Esophagus mucosa (tissue), 1 donor: ENCODE data around the gene ALS2. TPM values are rescaled to one million over a fixed set of nuclear protein-coding genes. Genes with fewer than 3 reads are reported as not detected.
"Not testable (repeated sequence)": the region's sequence is repeated elsewhere in the genome, so short reads cannot be mapped to it uniquely, and the experiment has no call there.

Experiments
- ATAC-seq: fragments of 200-7000 bp; cut with Tn5 transposase; one replicate; pipeline ENCODE4 v1.9.1; 2020
- total RNA-seq: library from RNA; stranded (reverse); gene quantifications from one replicate; pipeline ENCODE4 v1.2.4, GENCODE V29; 2023
- donor health status: DM: yes; HTN: yes; CAD: no.

ALS2 gene
- total RNA-seq, 1 donor from 2014 or later, result 8.5 TPM

- not testable (repeated sequence) for ATAC-seq
Measured at GRCh38 chr2:201671205-201671604, 109.5 kb downstream of the ALS2 start.

- ATAC-seq, result no peak
Measured at GRCh38 chr2:201669865-201670264, 110.9 kb downstream of the ALS2 start.

DNA sequence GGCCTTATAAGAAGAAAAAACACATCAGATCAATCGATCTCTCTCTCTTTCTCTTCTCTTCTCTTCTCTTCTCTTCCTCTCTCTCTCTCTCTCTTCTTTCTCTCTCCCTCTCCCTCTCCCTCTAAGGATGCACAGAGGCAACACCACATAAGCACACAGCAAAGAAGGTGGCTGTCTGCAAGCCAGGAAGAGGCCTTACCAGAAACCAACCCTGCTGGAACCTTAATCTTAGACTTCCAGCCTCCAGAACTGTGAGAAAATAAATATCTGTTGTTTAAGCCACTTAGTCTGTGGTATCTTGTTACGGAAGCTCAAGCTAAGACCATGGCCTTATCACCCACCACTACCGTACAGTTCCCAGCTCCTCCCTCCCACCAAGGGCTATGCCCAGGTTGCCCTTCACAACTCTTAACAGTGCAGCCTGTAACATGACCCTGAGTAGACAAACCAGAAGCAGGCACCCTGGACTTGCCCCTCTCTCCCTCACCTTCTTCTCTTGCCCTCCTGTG, 112.3 kb downstream of the ALS2 start:
- ATAC-seq, result no peak

DNA sequence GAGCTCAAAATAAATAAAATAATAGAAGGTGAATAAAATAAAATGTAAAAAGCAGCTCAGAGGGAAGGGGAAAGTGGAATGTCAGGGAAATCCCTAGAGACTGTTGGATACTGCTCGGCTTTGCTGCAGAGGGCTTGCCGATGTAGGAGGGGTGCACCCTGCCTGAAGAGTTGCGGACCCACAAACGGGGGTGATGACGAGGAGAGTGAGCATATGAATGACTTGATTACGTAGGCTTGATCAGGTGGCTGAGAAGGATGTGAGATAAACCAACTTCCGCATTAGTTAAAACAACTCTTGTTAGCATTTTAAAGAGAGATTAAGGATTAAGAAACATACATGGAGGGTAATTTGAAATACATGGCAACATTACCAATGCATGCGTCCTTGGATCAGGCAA, 116.4 kb downstream of the ALS2 start:
- ATAC-seq, result no peak

DNA sequence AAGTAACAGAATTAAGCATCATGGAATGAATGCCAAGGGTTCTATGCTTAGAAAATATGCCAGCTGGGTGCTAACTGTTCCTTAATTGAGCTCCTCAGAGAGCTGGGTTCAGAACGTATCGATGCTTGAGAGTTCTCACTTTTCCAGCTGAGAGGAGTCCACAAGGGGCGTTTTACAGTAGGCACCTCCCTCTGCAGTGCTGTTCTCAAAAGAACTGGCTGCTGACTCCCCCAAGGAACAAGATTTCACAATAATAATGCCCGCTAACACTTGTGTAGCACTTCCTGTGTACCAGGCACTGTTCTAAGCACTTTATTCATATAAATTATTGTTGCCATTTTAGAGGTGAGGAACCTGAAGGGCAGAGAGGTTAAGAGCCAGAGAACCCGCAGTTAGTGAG, 119.4 kb downstream of the ALS2 start:
- ATAC-seq, result no peak

GRCh38 chr2:201660293-201660895, 120.3 kb downstream of the ALS2 start:
- ATAC-seq, result peak; percentile 70

DNA sequence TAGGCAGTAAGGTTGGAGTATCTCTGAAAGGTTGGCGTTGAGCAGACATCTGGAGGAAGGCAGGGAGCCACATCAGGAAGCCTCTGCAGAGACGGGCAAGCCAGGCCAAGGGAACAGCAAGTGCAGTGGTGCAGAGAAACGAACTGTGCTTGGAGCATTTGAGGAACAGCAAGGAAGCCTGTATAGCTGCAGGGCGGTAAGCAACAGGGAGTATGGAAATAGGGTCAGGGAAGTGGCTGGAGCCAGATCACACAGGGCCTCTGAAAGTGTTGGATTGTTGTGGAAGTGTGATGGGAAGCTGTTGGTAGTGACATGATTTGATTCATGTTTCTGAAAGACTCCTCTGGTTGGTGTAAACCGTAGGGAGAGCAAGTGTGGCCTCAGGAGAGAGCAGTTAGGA, 124.0 kb downstream of the ALS2 start:
- ATAC-seq, result no peak

DNA sequence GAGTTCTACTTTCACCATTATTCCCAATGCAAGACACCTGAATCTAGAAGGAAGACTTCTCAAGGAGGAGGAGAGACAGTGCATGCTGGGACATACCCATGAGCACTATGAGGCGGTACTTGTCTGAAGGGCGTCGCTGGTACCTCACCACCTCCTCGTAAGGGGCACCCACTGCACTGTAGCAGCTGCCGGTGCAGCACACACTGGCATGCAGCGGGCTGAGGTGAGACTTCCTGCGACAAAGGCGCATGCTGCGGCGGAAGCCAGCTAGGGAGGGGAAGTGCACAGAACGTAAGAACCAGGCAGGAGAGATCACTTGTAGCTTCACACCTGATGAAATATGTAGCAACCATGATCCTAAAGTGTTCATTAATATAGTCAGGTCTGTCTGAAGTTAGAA, 124.6 kb downstream of the ALS2 start:
- ATAC-seq, result no peak

- ATAC-seq, result no peak
Measured at GRCh38 chr2:201654616-201655384, 125.9 kb downstream of the ALS2 start.

GRCh38 chr2:201653221-201653620, 127.5 kb downstream of the ALS2 start:
- no peak for ATAC-seq

Other genes with a start within 250 kb of the ALS2 start
- gene TMEM237, start 137.4 kb downstream of the ALS2 start, total RNA-seq, result 24.9 TPM
- gene MPP4, start 82.3 kb downstream of the ALS2 start, total RNA-seq, result not detected
- 0.12 TPM for gene CDK15, start 25.6 kb upstream of the ALS2 start, total RNA-seq